BJ (cell line): ENCODE results near the gene XAF1. TPM values are rescaled to one million over a fixed set of nuclear protein-coding genes. Genes with fewer than 3 reads are reported as not detected.
A peak's percentile ranks its signal among the peaks of the same experiment; 100 is the strongest.
"Not testable (repeated sequence)": the region's sequence is repeated elsewhere in the genome, so short reads cannot be mapped to it uniquely, and the experiment has no call there.

Experiments used
- CTCF ChIA-PET: fragments of 350-600 bp; formaldehyde crosslinking; extraction: SDS; loops from one replicate; lab custom pipeline; 2021; ENCODE audit warnings: antibody characterized with exemption, inconsistent platforms; lab: Yijun Ruan, JAX
- POLR2A ChIA-PET: fragments of 300-600 bp; sonication (Branson Sonifier 250); formaldehyde crosslinking; extraction: SDS; loops from one replicate; lab custom pipeline; 2021; ENCODE audit warnings: antibody characterized with exemption; lab: Charles Lee
- DNase-seq: peaks from one replicate; pipeline ENCODE4 v3.0.0-alpha.2; 2011; ENCODE audit warnings: low read depth
- H3K27me3 ChIP-seq: 2 replicates; pipeline ENCODE4 v1.6.0; 2011; ENCODE audit warnings: low read length; ENCODE audit not compliant: control insufficient read depth, insufficient read depth
- H3K36me3 ChIP-seq: 2 replicates; pipeline ENCODE4 v1.5.1; 2011; ENCODE audit warnings: low read length; ENCODE audit not compliant: control insufficient read depth, insufficient read depth
- H3K4me3 ChIP-seq: 2 replicates; pipeline ENCODE4 v1.5.1; 2011; ENCODE audit warnings: low read depth, mild to moderate bottlenecking, control low read depth, low read length
- polyA plus RNA-seq: library from polyadenylated mRNA; depleted of rRNA; stranded (reverse); fragments of >200 nt; gene quantifications from 2 replicates; pipeline ENCODE4 v1.2.3, GENCODE V29; 2011
- TF ChIP-seq, protein P1 (sequence below): IDR thresholded peaks from 2 replicates; pipeline ENCODE4 v1.5.1; 2011; ENCODE audit warnings: low read depth, mild to moderate bottlenecking, control low read depth, inconsistent platforms, low read length, moderate library complexity; ENCODE audit not compliant: insufficient read depth

The XAF1 gene
- polyA plus RNA-seq, 1 experiment = 10.4 TPM

DNA sequence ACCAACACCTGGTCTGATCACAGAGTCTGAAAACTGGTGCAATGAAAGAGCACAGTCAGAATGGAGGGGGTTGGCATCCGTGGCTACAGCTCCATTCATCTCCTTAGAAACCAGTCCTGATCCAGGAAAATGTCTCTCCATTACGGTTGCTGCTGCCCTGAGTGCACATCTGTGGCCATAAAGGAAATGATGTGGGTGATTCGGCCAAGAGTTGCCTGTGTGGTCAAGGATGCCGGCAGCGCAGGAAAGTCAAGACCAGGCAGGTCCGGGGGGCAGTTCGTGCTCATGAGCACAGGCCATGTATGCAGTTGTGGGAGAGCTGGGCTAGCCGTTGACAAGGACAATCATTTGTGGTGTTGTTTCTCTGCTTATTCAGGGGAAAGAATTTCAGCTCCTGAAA is 5.9 kb downstream of the XAF1 start:
- CTCF ChIA-PET = interaction anchor here (1.6 kb wide), 1 partner anchor 16 kb away, joined by 3 read pairs; no protein-coding TSS in a partner anchor
- H3K36me3 ChIP-seq = peaks cover 16% of the 10 kb centered on the region
- no peaks in the 10 kb centered on the region for H3K27me3 ChIP-seq
- DNase-seq = no peak
- TF ChIP-seq, protein P1, sequence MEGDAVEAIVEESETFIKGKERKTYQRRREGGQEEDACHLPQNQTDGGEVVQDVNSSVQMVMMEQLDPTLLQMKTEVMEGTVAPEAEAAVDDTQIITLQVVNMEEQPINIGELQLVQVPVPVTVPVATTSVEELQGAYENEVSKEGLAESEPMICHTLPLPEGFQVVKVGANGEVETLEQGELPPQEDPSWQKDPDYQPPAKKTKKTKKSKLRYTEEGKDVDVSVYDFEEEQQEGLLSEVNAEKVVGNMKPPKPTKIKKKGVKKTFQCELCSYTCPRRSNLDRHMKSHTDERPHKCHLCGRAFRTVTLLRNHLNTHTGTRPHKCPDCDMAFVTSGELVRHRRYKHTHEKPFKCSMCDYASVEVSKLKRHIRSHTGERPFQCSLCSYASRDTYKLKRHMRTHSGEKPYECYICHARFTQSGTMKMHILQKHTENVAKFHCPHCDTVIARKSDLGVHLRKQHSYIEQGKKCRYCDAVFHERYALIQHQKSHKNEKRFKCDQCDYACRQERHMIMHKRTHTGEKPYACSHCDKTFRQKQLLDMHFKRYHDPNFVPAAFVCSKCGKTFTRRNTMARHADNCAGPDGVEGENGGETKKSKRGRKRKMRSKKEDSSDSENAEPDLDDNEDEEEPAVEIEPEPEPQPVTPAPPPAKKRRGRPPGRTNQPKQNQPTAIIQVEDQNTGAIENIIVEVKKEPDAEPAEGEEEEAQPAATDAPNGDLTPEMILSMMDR = no peak
- no peak overlapping the region for H3K4me3 ChIP-seq
- POLR2A ChIA-PET = no interaction called here

DNA sequence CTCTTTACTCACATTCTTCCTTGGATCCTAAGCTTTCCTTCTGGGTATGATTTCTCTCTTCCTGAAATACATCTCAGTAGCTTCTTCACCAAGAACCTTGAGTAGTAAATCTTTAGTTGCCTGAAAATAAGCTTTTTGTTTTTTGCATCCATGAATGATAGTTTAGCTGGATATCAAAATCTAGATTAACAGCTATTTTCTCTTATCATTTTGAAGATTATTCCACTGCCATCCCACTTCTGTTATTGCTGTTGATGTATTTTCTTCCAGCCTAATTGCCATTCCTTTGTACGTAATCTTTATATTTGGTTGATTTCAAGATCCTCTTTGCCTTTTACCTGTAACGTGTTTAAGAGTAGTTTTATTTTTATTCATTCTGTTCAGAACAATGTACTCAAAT is 12.6 kb downstream of the XAF1 start:
- ChIA-PET CTCF (interaction anchor here (1.2 kb wide), 1 partner anchor 9 kb away, joined by 5 read pairs; no protein-coding TSS in a partner anchor), POLR2A (interaction anchor here (0.6 kb wide), 2 partner anchors 11 to 255 kb away, joined by 3 to 4 read pairs; no protein-coding TSS in a partner anchor)
- H3K27me3 ChIP-seq = no peaks in the 10 kb centered on the region
- peaks cover 16% of the 10 kb centered on the region for H3K36me3 ChIP-seq
- no peak for DNase-seq
- TF ChIP-seq, protein P1 = no peak
- H3K4me3 ChIP-seq = no peak overlapping the region

DNA sequence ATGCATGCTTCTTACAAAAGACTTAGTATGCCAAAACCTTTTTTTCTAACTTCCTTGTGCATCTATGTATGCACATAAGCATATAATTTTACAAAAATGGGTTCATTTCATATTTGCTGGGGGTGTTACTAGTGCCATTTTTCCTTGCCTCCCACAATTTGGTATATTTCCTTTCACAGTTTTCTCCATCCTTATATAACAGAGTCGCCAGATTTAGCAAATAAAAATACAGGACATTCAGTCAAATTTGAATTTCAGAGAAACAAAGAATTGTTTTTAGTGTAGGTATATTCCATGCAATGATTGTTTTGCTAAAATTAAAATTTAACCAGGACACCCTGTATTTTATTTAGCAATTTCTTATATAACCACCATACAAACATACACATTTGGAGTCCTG is 16.2 kb downstream of the XAF1 start:
- CTCF ChIA-PET = interaction anchor here (1.5 kb wide), 1 partner anchor 106 kb away, joined by 4 read pairs; no protein-coding TSS in a partner anchor
- TF ChIP-seq, protein P1 = no peak
- peaks cover 8% of the 10 kb centered on the region for H3K27me3 ChIP-seq
- POLR2A ChIA-PET = no interaction called here
- no peak for DNase-seq
- no peak overlapping the region for H3K4me3 ChIP-seq
- H3K36me3 ChIP-seq = peaks cover 9% of the 10 kb centered on the region

DNA sequence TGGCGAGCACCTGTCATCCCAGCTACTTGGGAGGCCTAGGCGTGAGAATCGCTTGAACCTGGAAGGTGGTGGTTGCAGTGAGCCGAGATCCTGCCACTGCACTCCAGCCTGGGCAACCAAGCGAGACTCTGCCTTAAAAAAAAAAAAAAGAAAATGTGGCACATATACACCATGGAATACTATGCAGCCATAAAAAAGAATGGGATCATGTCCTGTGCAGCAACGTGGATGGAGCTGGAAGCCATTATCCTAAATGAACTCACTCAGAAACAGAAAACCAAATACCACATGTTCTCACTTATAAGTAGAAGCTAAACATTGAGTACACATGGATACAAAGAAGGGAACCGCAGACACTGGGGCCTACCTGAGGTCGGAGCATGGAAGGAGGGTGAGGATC is 19.1 kb downstream of the XAF1 start:
- POLR2A ChIA-PET, H3K36me3 ChIP-seq, DNase-seq, H3K4me3 ChIP-seq, CTCF ChIA-PET: not testable (repeated sequence)
- H3K27me3 ChIP-seq = peaks cover 11% of the 10 kb centered on the region

DNA sequence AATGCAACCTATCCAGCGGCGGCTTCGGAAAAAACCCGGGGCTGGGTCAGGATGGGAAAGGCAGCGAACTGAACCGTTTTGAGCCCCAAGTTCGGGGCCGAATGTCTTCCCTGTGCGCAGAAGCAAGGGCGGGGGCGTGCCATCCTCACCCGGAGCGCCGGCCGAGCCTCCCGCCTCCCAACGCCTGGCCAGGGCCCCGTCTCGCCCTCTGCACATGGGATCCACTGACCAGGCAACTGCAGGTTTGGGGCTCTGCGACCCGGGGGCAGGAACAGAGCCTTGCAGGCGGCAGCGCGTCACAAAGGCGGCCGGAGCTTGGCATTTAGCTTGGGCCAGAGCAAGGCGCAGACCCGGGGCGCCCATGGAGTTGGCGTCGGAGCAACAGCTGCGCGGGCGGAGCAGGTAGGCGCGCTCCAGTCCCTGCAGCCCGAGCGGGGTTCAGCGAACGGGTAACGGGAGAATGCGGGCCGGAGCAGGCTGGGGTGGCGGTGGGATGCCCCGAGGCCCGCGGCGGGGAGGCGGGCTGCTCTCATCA is 20.1 kb downstream of the XAF1 start, which contains the start of gene FBXO39:
Gene FBXO39 (plus strand): TSS at position 345 of the 535 bp plus-strand sequence. CDS start 3,654 bp downstream, outside the sequence.
- TF ChIP-seq, protein P1 = no peak
- no peak for DNase-seq
- H3K4me3 ChIP-seq = 0 out of 2 replicates have a peak within 1 kb of the TSS, but pooled peaks have one; percentile 4
- ChIA-PET POLR2A (no interaction called here), CTCF (interaction anchor here (0.7 to 1.9 kb wide), 2 partner anchors 8 to 57 kb away, joined by 3 to 5 read pairs; no protein-coding TSS in a partner anchor)
- peaks cover 4% of the 10 kb centered on the region for H3K36me3 ChIP-seq
- peaks cover 11% of the 10 kb centered on the region for H3K27me3 ChIP-seq
